ENCODE data around the gene SLCO2B1.

SLCO2B1 gene

DNA sequence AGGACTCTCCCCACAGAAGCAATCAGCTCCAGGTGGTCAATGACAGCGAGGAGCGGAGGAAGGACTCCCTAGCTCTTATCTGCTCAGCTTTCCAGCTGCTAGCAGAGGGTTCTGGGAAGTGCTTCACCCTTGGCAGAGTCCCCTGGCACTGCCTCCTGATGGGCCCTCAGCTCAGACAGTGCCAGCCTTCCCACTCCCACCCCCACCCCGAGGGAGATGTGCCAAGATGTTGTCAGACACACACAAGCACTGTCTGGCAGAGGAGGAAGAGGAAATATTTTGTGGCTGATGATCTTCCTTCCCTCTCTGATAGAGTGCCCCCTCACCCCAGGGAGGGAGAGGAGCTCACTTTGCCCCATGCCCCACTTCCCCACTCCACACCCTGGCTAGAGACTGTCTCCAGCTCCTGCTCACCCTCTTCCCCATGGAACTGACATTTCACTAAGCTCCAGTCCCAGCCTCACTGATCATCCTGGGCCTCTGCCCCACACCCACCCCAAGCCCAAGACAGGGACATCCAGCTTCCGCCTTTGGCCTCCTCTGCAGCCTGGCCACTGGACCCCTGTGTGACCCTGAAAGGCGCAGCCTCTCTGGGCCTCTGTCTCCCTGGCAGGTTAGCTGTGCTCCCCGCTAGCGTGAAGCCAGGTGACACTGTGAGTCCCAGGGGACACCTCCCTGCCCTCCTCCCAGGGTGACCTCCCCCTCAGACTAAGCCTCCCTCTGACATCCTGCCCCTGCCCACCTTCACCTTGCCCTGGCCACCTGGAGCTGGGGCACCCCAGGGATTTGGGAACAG, 44.5 kb downstream of the SLCO2B1 start:
- DNase-seq = no peak

DNA sequence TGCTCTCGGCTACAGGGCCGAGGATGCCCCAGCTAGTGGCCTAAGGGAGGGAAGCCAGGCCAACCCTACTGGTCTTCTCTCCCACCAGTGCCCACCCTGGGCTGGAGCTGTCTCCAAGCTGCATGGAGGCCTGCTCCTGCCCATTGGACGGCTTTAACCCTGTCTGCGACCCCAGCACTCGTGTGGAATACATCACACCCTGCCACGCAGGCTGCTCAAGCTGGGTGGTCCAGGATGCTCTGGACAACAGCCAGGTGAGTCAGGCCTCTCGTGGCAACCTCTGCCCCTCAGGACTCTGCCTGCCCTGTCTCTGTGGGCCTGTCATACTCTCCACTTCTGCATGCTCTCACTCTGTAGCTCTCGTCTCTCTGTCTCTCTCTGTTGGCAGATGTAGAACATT, 45.5 kb downstream of the SLCO2B1 start:
- DNase-seq = no peak

DNA sequence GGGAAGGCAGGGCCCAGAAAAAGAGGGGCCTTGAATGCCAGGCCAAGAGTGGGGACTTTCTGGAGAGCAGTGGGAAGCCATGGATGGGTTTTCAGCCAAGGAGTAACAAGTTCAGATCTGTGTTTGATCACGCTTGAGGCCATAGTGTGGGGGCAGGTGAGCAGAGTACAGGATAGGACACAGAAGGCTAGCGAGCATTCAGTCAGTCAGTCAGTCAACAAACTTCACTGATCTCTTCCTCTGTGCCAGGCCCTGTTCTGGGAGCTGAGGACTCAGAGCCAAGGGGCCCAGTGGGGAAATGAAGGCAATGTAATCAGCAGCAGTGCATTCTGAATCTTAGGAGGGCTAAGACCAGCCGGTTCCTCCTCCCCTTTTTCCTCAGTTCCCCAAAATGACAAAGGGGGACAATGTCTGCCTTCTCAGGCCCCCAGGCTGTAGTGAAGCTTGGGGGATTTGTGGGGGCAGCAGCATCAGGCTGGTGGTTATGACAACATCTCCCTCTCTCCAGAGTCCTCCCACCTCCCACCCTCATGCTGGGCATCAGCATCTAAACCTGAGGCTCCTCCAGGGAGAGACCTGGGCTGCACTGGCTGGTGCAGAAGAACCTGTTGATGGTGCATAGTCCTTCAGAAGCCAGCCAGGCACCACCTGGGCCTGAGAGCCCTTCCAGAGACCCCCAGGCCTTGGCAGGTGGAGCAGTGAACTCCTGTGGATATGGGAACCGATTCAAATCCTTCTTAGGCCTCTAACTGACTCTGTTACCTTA, 46.8 kb downstream of the SLCO2B1 start:
- DNase-seq = no peak

DNA sequence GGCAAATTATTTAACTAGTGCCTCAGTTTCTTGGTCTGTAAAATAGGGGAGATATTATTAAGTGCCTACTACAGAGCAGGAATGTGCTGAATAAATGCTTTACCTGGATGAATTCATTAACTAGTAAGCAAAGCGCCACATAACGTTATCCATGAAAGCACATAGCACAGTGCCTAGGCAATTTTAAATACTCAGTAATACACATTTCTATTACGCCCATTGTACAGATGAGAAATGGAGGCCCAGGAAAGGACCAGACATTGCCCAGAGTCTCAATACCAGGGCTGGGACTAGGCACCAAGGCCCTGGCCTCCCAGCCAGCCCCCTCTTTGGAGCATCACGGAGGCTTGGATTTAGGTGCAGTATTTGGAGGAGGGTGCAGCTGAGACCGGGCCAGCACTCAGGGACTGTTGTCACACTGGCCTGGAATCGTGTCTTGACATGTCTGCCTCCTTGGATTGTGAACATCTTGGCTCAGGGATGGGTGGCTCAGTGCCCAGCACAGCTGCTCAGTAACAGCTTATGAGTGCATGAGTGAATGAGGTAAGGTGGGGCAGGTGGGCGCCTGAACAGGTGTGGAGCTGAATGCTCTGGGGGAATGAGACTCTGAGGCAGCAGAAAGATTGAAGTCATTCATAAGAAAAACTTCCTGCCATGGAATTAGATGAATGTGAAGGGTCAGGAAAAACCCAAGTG, 47.5 kb downstream of the SLCO2B1 start:
- DNase-seq = no peak

DNA sequence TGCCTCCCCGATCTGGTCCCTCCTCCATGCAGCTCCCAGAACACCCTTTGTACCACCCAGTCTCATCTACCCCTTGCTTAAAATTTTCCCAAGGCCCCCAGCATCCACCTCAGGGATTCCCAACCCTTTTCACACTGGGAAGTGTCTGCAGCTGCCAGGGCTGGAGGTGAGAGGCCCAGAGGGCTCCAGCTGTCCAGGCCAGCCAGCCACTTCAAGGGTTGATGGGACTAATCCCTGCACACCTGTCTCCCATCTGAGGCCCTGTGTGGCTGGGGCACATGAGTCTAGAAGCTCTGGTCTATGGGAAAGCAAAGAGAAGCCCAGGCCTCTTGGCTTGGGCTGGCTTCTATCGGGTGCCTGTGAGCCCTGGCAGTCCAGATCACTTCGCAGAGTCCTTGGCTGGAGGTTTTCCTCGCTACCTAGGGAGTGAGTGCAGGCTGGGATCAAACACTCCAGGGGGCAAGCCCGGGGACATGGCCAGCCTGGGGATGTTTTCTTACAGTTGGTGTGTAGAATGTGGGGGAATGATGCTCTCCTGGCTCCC, 48.6 kb downstream of the SLCO2B1 start:
- DNase-seq = no peak

DNA sequence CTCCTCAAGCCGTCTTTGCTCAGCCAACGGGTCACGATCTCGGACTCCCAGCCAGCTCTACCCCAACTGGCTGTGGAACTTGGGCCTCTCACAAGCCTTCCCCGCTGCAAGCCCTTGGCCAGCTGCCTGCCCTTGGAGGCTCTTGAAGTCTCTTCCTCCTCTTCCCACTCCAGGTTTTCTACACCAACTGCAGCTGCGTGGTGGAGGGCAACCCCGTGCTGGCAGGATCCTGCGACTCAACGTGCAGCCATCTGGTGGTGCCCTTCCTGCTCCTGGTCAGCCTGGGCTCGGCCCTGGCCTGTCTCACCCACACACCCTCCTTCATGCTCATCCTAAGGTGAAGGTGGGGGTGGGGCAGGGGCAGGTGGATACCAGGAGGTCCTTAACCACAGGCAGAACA, 49.1 kb downstream of the SLCO2B1 start:
- DNase-seq = no peak

DNA sequence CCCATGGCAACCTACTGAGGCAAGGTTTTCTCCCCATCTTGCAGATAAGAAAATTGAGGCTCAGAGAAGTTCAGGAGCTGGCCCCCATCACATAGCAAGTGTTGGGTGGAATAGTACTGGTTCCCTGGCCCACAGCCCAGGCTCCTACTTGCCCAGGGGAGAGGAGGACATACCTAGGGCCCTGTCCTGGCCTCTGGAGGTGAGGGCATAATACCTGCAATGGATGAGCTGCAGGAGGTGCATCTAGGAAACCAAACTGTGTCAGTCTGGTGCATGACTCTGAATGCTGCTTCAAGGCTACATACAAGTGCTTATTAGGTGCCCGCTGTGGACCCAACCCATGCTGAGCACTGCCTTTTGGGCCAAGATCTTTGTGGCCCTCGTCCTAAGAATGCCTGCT, 49.6 kb downstream of the SLCO2B1 start:
- DNase-seq = no peak

DNA sequence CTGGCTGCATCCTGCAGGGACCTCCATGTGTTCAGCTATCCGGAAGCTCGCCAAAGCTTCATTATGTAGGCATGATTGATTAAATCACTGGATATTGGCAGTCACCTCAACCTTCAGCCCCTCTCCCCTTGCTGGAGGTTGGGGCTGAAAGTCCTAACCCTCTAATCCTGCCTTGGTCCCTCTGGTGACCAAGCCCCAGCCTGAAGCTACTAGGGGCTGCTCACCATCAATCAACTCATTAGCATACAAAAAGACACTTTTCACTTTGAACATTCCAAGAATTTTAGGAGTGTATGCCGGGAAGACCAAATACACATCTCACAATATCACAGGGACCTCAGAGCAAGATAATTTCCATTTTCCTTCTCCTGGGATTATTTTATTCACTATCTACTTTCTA, 50.9 kb downstream of the SLCO2B1 start:
- DNase-seq = no peak

DNA sequence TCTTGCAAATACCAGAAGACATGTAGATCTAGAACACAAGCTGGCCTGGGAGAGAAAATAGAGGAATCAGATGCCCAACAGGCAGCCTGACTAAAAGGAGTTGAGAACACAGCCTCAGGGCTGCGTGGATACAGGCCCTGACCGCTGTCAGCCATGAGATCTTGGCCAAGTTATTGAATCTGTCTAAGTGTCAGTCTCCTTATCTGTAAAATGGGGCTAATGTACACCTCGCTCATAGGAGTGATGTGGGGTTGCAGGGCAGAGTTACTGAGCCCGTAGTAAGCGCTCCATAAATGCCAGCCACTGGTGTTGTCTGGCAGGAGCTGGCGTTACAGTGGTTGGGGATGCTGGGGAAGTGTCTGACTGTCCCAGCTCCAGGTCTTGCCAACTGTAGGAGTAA, 51.3 kb downstream of the SLCO2B1 start:
- no peak for DNase-seq

DNA sequence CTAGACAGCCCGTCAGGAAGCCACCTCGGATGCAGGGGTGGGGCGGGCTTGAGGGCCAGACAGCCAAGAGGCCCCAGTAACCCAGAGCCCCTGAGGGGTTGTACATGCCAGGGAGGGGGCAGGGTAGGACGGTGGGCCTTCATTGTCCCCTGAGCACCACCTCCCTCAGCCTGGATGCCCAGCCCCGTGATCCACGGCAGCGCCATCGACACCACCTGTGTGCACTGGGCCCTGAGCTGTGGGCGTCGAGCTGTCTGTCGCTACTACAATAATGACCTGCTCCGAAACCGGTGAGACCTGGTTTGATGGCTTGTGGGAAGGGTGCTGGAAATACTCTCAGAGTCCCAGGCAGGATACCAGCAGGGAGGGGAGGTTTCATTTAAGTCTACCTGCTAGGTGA, 52.2 kb downstream of the SLCO2B1 start:
- no peak for DNase-seq

DNA sequence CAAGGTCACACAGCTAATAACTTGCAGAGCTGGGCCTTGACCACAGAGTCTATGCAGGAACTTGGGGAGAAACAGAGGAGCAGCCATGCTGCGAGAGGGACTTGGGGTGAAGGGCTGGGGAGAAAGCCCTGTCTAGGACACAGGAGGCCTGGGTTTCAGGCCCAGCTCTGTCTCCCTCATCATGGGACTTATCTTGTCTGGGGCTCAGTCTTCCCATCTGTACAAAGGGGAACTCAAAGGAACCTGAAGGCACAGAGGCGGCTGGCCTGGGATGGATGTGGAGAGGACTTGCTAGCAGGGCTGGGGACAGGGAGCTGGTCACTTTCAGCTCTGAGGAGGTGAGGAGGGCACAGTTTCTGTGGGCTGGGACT, 52.7 kb downstream of the SLCO2B1 start:
- no peak for DNase-seq

DNA sequence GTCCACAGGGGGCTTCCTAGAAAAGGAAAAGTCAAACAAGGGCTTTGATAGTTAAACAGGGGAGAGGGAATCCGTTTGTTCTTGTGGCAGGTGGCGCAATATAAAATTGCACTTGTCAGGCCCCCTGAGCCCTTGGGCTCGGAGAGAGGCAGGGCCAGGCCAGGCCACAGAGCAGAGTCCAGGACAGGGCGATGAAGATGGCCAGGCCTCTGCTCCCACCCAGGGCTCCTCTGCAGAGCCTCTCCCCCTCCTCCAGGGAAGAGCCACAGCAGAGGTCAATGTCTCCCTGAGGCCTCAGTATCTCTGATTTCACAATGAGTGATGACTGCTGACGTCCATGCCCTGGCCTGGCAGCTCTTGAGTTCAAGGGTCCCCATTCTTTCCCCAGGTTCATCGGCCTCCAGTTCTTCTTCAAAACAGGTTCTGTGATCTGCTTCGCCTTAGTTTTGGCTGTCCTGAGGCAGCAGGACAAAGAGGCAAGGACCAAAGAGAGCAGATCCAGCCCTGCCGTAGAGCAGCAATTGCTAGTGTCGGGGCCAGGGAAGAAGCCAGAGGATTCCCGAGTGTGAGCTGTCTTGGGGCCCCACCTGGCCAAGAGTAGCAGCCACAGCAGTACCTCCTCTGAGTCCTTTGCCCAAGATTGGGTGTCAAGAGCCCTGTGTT, 53.2 kb downstream of the SLCO2B1 start:
- DNase-seq = no peak

DNA sequence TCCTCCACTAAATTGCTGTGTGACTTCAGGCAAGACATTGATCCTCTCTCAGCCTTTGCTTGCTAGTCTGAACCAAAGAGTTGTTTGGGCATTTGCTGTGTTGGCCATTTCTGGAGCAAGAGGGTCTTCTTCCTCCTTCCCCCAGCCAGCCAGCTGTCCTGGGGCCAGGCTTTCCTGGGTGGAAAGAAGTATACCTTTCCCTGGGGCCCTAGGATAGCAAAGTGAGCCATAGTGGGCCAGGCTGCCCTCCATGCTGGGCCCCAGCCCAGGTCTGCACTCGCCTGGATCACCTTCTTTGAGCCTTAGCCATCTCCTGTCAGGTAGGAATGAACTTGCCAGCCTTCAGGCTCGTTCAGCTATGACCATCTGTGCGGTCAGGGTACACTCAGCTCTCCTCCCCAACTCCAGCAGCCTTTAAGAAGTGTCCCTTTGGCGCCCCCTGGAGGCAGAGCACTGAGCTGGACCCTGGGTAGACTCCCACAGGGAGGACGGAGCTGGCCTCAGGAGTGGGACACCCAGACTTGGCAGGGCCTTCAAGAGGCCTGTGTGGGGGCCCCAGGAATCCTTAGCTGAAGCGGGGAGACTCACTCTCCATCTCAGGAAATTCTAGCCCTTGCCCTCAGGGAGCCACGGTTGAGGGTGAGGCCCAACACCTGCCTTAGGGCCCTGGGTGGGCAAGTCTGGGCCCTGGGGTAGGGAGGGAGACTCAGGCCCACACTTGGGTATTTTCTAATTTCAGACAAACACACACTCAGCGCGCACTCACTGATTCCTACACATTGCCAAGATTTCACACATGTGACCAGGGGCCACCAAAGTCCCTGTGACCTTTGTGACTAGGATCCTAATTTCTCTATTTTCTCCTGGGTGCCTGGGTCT, 54.0 kb downstream of the SLCO2B1 start:
- DNase-seq = peak; percentile 76

DNA sequence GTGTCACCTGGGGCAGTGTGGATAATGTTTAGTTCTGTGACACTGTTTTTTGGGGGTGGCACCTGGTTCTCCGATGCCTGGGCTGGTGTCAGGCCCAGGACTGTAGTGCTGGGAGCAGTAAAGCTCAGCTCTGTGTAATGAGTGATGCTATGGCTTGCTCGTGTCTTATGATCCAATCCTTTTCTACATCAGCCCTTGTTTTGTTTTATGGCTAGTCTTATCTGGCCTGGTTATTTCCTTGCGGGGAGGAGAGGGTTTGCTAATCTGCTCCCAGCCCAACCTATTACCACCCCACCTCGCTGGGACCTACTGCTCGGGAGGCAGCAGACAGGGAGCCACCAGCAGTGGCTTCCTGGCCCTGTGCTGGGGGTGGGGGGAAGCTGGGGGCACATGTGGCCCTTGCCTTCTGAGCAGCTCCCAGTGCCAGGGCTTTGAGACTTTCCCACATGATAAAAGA, 54.7 kb downstream of the SLCO2B1 start:
- DNase-seq = no peak

DNA sequence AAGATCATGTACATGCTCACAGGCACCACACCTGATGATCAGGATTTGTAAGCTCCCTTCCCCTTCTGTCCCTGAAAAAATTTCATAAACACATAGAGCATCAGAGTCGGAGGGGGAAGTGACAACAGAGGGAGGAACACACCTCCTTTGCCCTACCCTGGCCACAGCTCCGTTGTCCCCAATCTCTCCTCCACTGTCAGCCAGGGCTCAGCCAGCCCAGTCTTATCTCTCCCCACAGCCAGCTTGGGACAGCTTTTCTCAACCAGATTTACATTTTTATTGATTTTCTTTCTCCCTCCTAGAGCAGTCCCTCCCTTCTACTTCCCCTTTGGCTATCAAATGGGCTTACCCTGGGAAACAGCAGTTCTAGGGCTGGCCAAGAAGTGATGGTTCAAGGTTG, 57.5 kb downstream of the SLCO2B1 start:
- DNase-seq = no peak

DNA sequence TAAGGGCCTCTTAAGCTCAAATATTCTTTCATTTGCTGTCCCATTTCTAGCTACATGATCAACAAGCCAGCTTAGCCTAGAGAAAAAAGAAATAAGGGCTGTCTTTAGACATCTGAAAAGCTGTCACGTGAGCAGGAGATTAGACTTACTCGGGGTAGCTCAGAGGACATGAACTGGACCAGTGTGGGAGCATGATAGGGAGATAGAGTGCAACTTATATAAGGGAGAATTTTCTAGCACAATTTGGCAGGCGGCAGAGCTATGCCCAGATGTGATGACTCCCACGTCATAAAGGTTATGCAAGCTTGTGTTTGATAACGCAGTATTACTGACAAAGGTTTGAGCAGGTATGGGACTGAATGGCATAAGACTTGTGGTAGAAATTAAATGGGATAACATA, 61.5 kb downstream of the SLCO2B1 start:
- DNase-seq = no peak

DNA sequence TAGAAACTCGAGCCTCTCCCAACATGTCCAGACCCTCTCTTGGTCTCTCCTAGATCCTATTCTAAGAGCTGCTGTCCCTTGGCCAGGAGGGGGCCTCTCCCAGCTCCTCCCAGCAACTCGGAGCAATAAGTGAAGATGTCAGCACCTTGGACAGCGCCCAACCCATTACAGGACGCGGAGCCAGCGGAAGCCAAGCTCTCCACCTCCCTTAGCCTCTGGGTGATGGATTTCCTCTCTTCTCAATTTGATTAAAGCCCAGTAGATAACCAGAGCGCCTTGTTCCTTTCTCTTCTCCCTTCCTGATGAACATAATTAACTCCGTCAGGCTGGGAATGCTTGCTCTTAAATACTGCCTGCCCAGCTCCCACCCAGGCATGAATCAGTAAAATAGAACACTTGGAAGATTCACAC, 63.5 kb downstream of the SLCO2B1 start:
- no peak for DNase-seq

DNA sequence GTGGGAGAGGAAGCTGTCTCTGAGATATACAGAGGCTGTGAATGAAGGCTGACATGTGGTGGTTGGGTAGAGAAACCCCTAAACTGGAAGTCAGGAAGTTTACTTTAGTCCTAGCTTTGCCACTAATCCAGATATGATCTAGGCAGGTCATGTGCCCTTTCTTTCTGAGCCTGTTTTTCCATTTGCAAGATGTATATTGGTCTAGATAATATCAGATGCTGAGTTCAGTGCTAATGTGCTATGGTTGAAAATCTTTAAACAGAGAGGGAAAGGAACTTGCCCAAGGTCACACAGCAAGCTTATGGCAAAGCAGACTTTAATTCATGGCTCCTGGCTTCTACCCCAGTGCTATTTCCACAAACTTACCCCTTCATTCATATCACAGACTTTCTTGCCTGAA, 63.9 kb downstream of the SLCO2B1 start:
- no peak for DNase-seq

DNA sequence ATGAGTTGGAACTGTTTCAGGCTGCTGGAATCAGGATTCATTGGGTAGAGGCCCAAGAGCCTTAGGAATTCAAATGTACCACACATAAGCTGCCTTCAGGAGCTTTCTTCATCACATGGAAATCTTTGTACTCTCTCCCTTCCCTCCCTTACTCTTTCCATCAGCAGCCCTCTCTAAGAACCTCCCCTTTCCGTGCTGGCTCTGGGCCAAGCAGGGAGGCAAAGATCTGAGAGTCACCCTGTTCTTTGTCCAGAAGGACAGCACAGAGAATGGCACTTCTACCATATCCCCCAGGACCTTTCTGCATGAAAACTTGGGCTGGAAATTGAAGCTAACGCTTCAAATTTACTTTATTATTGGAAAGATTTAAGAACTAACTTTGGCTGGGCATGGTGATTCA, 69.0 kb downstream of the SLCO2B1 start:
- DNase-seq = no peak

DNA sequence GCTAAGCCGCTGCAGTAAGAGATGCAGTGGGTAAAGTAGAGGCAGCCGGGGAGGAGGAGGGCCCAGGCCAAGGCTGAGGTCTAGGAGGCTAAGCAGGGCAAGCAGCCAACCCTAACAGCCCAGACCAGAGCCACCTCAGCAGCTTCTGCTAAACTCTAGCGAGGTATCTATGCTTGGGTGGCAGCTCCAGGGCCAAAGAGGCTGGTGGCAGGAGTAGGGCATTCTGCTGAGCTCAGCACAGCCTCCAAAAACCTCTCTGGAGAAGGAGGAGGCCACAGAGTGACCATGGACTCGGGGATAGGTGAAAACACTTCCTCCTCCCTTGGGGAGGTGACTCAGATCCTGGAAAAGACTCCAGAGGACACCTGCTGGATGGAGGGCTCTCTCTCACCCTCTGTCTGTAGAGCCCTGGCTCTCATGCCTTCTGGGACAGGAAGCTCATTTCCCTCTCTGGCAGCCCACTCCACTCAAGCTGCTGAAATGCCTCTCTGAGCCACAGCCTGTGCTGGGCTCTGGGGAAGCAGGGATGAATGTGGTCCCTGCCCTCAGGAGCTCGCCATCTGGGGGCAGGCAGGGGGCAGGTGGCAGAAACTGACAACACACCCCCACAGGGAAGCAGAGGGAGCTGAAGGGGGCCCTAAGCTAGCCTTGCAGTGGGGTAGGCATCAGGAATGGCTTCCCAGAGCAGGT, 73.2 kb downstream of the SLCO2B1 start:
- DNase-seq = no peak

DNA sequence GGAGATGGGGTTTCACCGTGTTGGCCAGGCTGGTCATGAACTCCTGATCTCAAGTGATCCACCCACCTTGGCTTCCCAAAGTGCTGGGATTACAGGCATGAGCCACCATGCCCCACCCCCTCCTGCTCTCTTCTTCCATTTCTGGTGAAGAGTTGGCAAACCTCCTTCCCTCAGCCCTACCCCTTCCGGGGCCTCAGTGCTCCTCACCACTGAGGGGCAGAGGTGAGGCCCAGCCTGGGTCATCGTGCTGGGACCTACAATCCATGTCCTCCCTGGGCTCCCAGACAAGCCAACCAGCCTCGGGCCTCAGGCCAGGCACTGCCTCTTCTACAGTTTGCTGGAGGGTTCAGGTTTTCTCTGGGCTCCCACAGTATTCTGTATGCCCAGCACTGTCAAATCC, 74.9 kb downstream of the SLCO2B1 start:
- DNase-seq = no peak

Data from NCI-H146 (cell line).